Peyer's patch (tissue), 4 donors: Measurements from ENCODE around the gene PDGFA. TPM values are rescaled to one million over a fixed set of nuclear protein-coding genes. Genes with fewer than 3 reads are reported as not detected.

Experiments used
- DNase-seq, 3 donors: peaks; one replicate each; pipeline ENCODE4 v3.0.0-alpha.2; 2017 to 2019
- H3K27ac ChIP-seq, 4 donors: fragments of 200-600 bp; sonication (generic); one replicate each; pipeline ENCODE4 v1.5.1; 2016 to 2019
- H3K27me3 ChIP-seq, 2 donors: fragments of 200-600 bp; sonication (generic); one replicate each; pipeline ENCODE4 v1.5.1; 2019
- H3K36me3 ChIP-seq, 3 donors: fragments of 200-600 bp; sonication (generic); one replicate each; pipeline ENCODE4 v1.5.1; 2016 to 2019
- H3K4me1 ChIP-seq, 4 donors: fragments of 200-600 bp; sonication (generic); one replicate each; pipeline ENCODE4 v1.5.1; 2016 to 2019
- H3K4me3 ChIP-seq, 4 donors: fragments of 200-600 bp; sonication (generic); 1 replicate in 3 of 4; 2 replicates in 1 of 4; pipeline ENCODE4 v1.5.1; 2016 to 2019; ENCODE audit warnings: mild to moderate bottlenecking in 1 of 4
- H3K9me3 ChIP-seq, 4 donors: fragments of 200-600 bp; sonication (generic); one replicate each; pipeline ENCODE4 v1.5.1; 2016 to 2019; ENCODE audit warnings: mild to moderate bottlenecking in 1 of 4
- POLR2A ChIP-seq, 2 donors: fragments of 450-650 bp; IDR thresholded peaks; one replicate each; pipeline ENCODE4 v1.5.1; 2017; ENCODE audit warnings: antibody characterized with exemption in 2 of 2, mild to moderate bottlenecking in 2 of 2, moderate library complexity in 2 of 2
- total RNA-seq, 4 donors: library from RNA; depleted of rRNA; stranded (reverse); fragments of >200 nt; gene quantifications; one replicate each; pipeline ENCODE4 v1.1.0, GENCODE V29; 2016
- TF ChIP-seq, protein P1 (sequence below), 6 experiments: fragments of 450-650 bp in 4 of 6; fragments of 200-600 bp in 2 of 6; sonication (generic) in 1 of 6; IDR thresholded peaks; one replicate each; pipeline ENCODE4 v1.5.1; 2017 to 2019; ENCODE audit warnings: antibody characterized with exemption in 6 of 6, mild to moderate bottlenecking in 3 of 6, moderate library complexity in 1 of 6

Gene PDGFA
- total RNA-seq, 4 donors from 2014 or later = 5.8 to 97.8 (median 59.4) TPM

DNA sequence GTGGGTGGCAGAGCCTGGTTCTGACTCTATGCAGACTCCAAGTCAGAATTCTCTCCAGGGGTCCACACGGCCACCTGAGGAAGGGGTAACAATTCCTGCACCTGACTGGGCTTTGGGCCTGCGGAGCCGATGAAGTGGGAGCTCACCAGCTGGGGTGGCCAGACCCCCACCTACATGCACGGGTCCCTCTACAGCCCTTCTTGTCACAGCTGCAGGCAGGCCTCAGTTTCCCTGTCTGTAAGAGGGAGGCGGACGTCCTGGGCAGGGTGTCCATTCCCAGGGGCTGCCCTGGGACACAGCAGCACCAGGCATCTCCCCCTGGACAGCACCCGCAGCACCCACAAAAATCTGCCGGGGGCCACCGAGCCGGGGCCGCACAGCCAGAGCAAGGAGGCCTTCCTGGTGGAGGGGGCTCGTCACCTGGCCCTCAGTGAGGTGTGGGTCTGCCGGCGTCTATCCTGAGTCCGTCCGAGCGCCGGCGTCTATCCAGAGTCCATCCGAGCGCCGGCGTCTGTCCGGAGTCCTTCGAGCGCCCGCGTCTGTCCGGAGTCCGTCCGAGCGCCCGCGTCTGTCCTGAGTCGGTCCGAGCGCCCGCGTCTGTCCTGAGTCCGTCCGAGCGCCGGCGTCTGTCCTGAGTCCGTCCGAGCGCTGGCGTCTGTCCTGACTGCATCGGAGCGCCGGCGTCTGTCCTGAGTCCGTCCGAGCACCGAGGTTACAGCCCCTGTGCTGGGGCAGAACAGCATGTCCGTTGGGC lies 65.1 kb downstream of the PDGFA start:
- Histone ChIP-seq H3K4me3 (no peak overlapping the region), H3K36me3 (no peaks in the 10 kb centered on the region), H3K27me3 (no peaks in the 10 kb centered on the region), H3K4me1 (peaks cover 0 to 8% (median 0%) of the 10 kb centered on the region in 4 donors), H3K27ac (no peak overlapping the region), H3K9me3 (no peaks in the 10 kb centered on the region)
- TF ChIP-seq POLR2A (IDR thresholded peaks at IDR 0.05) = no peak
- TF ChIP-seq, protein P1, sequence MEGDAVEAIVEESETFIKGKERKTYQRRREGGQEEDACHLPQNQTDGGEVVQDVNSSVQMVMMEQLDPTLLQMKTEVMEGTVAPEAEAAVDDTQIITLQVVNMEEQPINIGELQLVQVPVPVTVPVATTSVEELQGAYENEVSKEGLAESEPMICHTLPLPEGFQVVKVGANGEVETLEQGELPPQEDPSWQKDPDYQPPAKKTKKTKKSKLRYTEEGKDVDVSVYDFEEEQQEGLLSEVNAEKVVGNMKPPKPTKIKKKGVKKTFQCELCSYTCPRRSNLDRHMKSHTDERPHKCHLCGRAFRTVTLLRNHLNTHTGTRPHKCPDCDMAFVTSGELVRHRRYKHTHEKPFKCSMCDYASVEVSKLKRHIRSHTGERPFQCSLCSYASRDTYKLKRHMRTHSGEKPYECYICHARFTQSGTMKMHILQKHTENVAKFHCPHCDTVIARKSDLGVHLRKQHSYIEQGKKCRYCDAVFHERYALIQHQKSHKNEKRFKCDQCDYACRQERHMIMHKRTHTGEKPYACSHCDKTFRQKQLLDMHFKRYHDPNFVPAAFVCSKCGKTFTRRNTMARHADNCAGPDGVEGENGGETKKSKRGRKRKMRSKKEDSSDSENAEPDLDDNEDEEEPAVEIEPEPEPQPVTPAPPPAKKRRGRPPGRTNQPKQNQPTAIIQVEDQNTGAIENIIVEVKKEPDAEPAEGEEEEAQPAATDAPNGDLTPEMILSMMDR (IDR thresholded peaks at IDR 0.05) = no peak
- no peak for DNase-seq

GRCh38 chr7:453597-454306 lies 65.9 kb downstream of the PDGFA start:
- no peak for DNase-seq

GRCh38 chr7:452791-453455 lies 66.7 kb downstream of the PDGFA start:
- Histone ChIP-seq H3K4me1 (peaks cover 0 to 8% (median 0%) of the 10 kb centered on the region in 4 donors), H3K27ac (no peak overlapping the region), H3K9me3 (no peaks in the 10 kb centered on the region), H3K36me3 (no peaks in the 10 kb centered on the region), H3K4me3 (no peak overlapping the region), H3K27me3 (no peaks in the 10 kb centered on the region)
- no peak for DNase-seq
- no peak for TF ChIP-seq POLR2A (IDR thresholded peaks at IDR 0.05)
- TF ChIP-seq, protein P1 (IDR thresholded peaks at IDR 0.05) = no peak

More at GRCh38 chr7:453597-454306, 65.9 kb downstream of the PDGFA start:
- no peaks in the 10 kb centered on the region for H3K9me3 ChIP-seq
- H3K36me3 ChIP-seq = no peaks in the 10 kb centered on the region
- peaks cover 0 to 8% (median 0%) of the 10 kb centered on the region in 4 donors for H3K4me1 ChIP-seq
- no peak overlapping the region for H3K27ac ChIP-seq
- no peaks in the 10 kb centered on the region for H3K27me3 ChIP-seq
- no peak overlapping the region for H3K4me3 ChIP-seq
- no peak for TF ChIP-seq POLR2A (IDR thresholded peaks at IDR 0.05)
- TF ChIP-seq, protein P1 (IDR thresholded peaks at IDR 0.05) = no peak

- Histone ChIP-seq H3K4me3 (no peak overlapping the region), H3K27me3 (no peaks in the 10 kb centered on the region), H3K36me3 (no peaks in the 10 kb centered on the region), H3K4me1 (peaks cover 0 to 8% (median 0%) of the 10 kb centered on the region in 4 donors), H3K27ac (no peak overlapping the region), H3K9me3 (no peaks in the 10 kb centered on the region)
- no peak for DNase-seq
- TF ChIP-seq, protein P1 (IDR thresholded peaks at IDR 0.05) = no peak
- TF ChIP-seq POLR2A (IDR thresholded peaks at IDR 0.05) = no peak
Measured at GRCh38 chr7:452226-452751, 67.4 kb downstream of the PDGFA start.
